NOMO-1 treated with dmso at 0.1 percent for 144 hours (cell line): ENCODE measurements around the gene CGB8.

Source experiments
- DNase-seq: peaks from one replicate; lab custom pipeline; 2025; ENCODE audit not compliant: unreplicated experiment; lab: John Stamatoyannopoulos, UW

CGB8 gene

GRCh38 chr19:49010453-49010852 lies 38.5 kb downstream of the CGB8 start:
- no peak for DNase-seq

- DNase-seq: no peak
Measured at GRCh38 chr19:49009828-49010227, 39.1 kb downstream of the CGB8 start.

GRCh38 chr19:49006905-49007304 lies 42.0 kb downstream of the CGB8 start:
- no peak for DNase-seq

- DNase-seq: no peak
Measured at GRCh38 chr19:49004964-49005614, 43.8 kb downstream of the CGB8 start.

- no peak for DNase-seq
Measured at GRCh38 chr19:49004133-49004532, 44.8 kb downstream of the CGB8 start.

- DNase-seq: no peak
Measured at GRCh38 chr19:48999481-49000325, 49.2 kb downstream of the CGB8 start.

GRCh38 chr19:48997972-48998371 lies 50.9 kb downstream of the CGB8 start:
- no peak for DNase-seq
